ENCODE data around the gene PRADC1.

PRADC1 gene

GRCh38 chr2:73197579-73197978 lies 35.5 kb downstream of the PRADC1 start:
- no peak for FAIRE-seq

DNA sequence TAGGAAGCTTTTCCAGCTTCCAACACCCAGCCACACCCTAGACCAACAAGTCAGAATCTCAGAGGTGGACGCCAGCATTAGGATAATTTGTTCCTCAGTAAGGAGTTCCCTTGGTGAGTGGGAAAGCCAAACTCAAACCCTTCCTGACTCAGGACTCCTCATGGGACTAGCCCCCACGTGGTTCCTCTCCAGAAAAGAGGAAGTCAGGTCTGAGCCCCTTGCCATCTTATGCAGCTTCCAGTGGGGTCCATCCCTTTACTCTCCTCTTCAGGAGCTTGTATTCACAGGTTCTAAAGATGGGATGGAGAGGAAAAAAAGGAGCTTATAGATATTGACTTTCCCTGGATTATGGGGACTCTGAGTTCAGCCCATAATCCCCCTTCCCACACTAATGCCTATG lies 45.5 kb downstream of the PRADC1 start:
- no peak for FAIRE-seq

DNA sequence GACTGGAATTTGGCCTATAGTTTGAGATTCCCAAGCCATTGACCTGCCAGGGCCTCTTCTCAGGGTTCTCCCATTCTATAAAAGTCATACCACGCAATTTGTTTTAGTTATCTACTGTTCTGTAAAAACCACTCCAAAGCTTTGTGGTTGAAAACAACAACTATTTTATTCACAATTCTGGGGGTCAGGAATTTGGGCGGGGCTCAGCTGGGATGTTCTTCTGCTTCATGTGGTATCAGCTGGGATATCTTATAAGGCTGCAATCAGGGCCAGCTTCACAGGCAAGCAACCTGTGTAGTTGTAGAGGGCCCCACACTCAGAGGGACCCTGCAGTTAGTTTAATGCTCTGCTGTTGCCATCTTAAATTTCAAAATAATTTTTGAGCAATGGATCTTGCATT lies 47.1 kb downstream of the PRADC1 start:
- no peak for FAIRE-seq

All from islet of Langerhans (tissue), 1 donor.